Endothelial cell (in vitro differentiated cells): ENCODE results near the gene NKAIN1. TPM values are rescaled to one million over a fixed set of nuclear protein-coding genes. Genes with fewer than 3 reads are reported as not detected.

ENCODE experiments used
- DNase-seq: peaks from one replicate; pipeline ENCODE4 v3.0.0; 2021; ENCODE audit warnings: low spot score
- H3K27ac Mint-ChIP-seq: one replicate; pipeline ENCODE4 v1.8.0; 2021; ENCODE audit warnings: mixed read lengths, inconsistent platforms; ENCODE audit not compliant: unreplicated experiment
- H3K27me3 Mint-ChIP-seq: one replicate; pipeline ENCODE4 v1.8.0; 2021; ENCODE audit warnings: mild to moderate bottlenecking, moderate library complexity, mixed read lengths, inconsistent platforms; ENCODE audit not compliant: unreplicated experiment
- H3K36me3 Mint-ChIP-seq: one replicate; pipeline ENCODE4 v1.8.0; 2021; ENCODE audit warnings: mild to moderate bottlenecking, low read depth, mixed read lengths, inconsistent platforms; ENCODE audit not compliant: unreplicated experiment
- H3K4me1 Mint-ChIP-seq: one replicate; pipeline ENCODE4 v1.8.0; 2021; ENCODE audit warnings: mild to moderate bottlenecking, mixed read lengths, inconsistent platforms; ENCODE audit not compliant: unreplicated experiment
- H3K4me3 Mint-ChIP-seq: one replicate; pipeline ENCODE4 v1.8.0; 2021; ENCODE audit warnings: mild to moderate bottlenecking, mixed read lengths, inconsistent platforms; ENCODE audit not compliant: unreplicated experiment
- H3K9me3 Mint-ChIP-seq: one replicate; pipeline ENCODE4 v1.8.0; 2021; ENCODE audit warnings: mixed read lengths, inconsistent platforms; ENCODE audit not compliant: unreplicated experiment
- total RNA-seq: library from RNA; stranded (reverse); fragmentation: NEBNext Ultra II Directional; extraction: Animal tissue kit (Norgen Biotek cat#: 25700); gene quantifications from one replicate; pipeline ENCODE4 v1.2.1, GENCODE V29; 2021; ENCODE audit not compliant: unreplicated experiment
- TF ChIP-seq, protein P1 (sequence below): fragments of 200-600 bp; sonication (generic); IDR thresholded peaks from one replicate; pipeline ENCODE4 v1.5.0; 2021; ENCODE audit warnings: antibody characterized with exemption; ENCODE audit not compliant: unreplicated experiment

The NKAIN1 gene
- total RNA-seq, 1 donor from 2014 or later, result 3.7 TPM

DNA sequence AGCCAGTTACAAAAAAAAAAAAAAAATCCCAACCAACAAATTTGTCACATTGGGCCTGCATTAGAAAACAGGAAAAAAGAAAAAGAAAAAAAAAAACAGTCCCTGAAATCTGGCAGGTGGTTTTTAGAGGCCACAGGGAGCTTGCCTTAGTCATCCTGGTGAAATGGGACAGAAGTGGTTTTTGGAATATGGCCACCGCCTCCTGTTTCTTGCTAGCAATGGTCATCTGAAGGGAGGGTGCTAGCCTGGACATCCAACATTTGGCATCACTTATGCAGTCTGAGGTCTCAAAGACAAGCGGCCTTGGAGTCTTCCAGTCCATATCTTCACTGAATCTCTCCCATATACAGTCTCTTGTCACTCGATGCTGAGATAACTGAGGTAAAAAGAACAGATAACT, 20.1 kb upstream of the NKAIN1 start:
- H3K4me1 Mint-ChIP-seq, result no peaks in the 10 kb centered on the region
- H3K27me3 Mint-ChIP-seq, result peaks cover 2% of the 10 kb centered on the region
- no peak overlapping the region for H3K27ac Mint-ChIP-seq
- no peak for DNase-seq
- peaks cover 16% of the 10 kb centered on the region for H3K36me3 Mint-ChIP-seq
- TF ChIP-seq, protein P1, sequence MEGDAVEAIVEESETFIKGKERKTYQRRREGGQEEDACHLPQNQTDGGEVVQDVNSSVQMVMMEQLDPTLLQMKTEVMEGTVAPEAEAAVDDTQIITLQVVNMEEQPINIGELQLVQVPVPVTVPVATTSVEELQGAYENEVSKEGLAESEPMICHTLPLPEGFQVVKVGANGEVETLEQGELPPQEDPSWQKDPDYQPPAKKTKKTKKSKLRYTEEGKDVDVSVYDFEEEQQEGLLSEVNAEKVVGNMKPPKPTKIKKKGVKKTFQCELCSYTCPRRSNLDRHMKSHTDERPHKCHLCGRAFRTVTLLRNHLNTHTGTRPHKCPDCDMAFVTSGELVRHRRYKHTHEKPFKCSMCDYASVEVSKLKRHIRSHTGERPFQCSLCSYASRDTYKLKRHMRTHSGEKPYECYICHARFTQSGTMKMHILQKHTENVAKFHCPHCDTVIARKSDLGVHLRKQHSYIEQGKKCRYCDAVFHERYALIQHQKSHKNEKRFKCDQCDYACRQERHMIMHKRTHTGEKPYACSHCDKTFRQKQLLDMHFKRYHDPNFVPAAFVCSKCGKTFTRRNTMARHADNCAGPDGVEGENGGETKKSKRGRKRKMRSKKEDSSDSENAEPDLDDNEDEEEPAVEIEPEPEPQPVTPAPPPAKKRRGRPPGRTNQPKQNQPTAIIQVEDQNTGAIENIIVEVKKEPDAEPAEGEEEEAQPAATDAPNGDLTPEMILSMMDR, result no peak
- no peaks in the 10 kb centered on the region for H3K9me3 Mint-ChIP-seq
- H3K4me3 Mint-ChIP-seq, result no peak overlapping the region

DNA sequence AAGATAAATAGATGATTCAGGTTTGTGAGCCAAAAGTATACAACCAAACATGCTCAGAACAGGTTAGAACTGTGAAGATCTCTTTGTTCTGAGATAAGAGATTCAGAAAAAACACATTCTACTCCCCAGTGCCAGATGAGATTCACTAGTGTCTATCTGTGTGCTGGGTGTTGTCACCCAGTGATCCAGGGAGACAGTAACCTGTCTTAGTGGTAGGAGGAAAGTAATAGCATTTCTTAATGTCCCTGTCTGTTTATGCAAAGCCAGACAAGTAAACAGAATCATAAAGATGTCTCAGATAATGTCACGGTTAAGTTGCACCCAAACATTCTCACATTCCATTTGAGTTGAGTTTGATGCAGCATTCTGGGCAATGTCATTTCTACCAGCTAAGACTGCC, 18.9 kb upstream of the NKAIN1 start:
- peaks cover 16% of the 10 kb centered on the region for H3K36me3 Mint-ChIP-seq

DNA sequence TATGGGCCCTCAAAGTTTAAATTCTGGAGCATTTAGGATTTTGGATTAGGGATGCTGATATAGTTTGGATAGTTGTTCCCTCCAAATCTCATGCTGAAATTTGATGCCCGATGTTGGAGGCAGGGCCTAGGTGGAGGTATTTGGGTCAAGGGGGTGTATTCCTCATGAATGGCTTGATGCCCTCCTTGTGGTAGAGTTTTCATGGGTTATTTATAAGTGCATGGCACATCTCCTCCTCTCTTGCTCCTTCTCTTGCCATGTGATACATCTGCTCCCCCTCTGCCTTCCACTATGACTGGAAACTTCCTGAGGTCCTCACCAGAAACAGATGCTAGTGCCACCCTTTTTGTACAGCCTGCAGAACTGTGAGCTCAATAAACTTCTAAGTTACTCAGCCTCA, 17.5 kb upstream of the NKAIN1 start:
- Mint-ChIP-seq H3K27ac (no peak overlapping the region), H3K36me3 (peaks cover 16% of the 10 kb centered on the region)

More for the DNA sequence above, 18.9 kb upstream of the NKAIN1 start:
- no peaks in the 10 kb centered on the region for H3K9me3 Mint-ChIP-seq
- TF ChIP-seq, protein P1, result no peak
- peak overlapping the region; percentile 21 for H3K4me3 Mint-ChIP-seq
- no peak for DNase-seq
- no peaks in the 10 kb centered on the region for H3K4me1 Mint-ChIP-seq
- peaks cover 2% of the 10 kb centered on the region for H3K27me3 Mint-ChIP-seq
- no peak overlapping the region for H3K27ac Mint-ChIP-seq

DNA sequence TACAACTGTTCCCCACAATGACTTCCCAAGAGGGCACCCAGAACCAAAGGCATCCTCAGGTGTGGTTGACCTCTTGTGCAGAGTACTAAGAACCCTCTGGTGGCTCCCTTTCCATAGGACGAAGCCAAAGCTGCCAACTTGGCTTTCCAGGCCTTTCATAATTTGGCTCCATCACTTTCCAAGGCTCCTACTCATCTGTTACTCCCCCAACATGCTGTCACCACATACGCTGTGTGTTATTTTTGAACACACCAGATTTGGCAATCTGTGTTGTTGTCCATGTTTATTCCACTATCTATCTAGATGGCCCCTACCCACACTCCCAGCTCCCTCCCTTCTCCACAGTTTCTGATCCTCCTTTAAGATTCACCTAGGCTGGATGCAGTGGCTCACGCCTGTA, 10.2 kb upstream of the NKAIN1 start:
- H3K27ac Mint-ChIP-seq, result peak overlapping the region; percentile 59
- no peaks in the 10 kb centered on the region for H3K36me3 Mint-ChIP-seq
- no peaks in the 10 kb centered on the region for H3K4me1 Mint-ChIP-seq
- H3K4me3 Mint-ChIP-seq, result no peak overlapping the region
- no peaks in the 10 kb centered on the region for H3K27me3 Mint-ChIP-seq
- TF ChIP-seq, protein P1, result no peak
- no peak for DNase-seq
- no peaks in the 10 kb centered on the region for H3K9me3 Mint-ChIP-seq

More for the DNA sequence above, 17.5 kb upstream of the NKAIN1 start:
- Mint-ChIP-seq H3K4me1 (no peaks in the 10 kb centered on the region), H3K9me3 (no peaks in the 10 kb centered on the region), H3K4me3 (no peak overlapping the region), H3K27me3 (peaks cover 2% of the 10 kb centered on the region)
- TF ChIP-seq, protein P1, result no peak
- no peak for DNase-seq

DNA sequence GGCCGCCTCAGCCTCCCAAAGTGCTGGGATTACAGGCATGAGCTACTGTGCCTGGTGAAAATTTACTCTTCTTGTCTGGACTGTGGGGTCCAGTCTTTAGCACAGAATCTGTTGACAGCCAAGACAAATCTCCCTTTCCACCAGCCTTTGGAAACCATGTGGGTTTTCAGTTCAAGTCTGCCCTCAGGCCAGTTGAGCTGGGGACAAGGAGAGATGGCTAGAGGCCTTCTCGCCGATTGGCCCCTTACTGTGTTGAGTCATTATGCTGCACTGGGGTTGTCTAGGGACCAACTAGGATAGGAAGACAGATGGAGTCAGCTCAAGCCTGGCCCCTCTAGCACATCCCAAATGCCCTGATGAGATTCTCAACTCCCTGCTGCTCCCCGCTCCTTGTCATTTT, 8.6 kb upstream of the NKAIN1 start:
- Mint-ChIP-seq H3K9me3 (no peaks in the 10 kb centered on the region), H3K27me3 (no peaks in the 10 kb centered on the region), H3K4me3 (no peak overlapping the region), H3K36me3 (no peaks in the 10 kb centered on the region), H3K4me1 (no peaks in the 10 kb centered on the region), H3K27ac (no peak overlapping the region)
- no peak for DNase-seq
- TF ChIP-seq, protein P1, result no peak
